WTC11 (cell line): ENCODE data around the gene CYP4X1. TPM values are rescaled to one million over a fixed set of nuclear protein-coding genes. Genes with fewer than 3 reads are reported as not detected.

Source experiments
- ATAC-seq: fragments of 200-7000 bp; cut with Tn5 transposase; 2 replicates; pipeline ENCODE4 v1.10.0; 2021; ENCODE audit warnings: mild to moderate bottlenecking, moderate library complexity
- CTCF ChIA-PET: fragments of 300-600 bp; sonication (Branson Sonifier 250); formaldehyde crosslinking; loops from one replicate; lab custom pipeline; 2021; ENCODE audit warnings: antibody characterized with exemption; lab: Charles Lee
- POLR2A ChIA-PET: fragments of 350-600 bp; sonication (Branson Sonifier 250); formaldehyde crosslinking; loops from one replicate; lab custom pipeline; 2021; ENCODE audit warnings: antibody characterized with exemption; lab: Charles Lee
- DNase-seq: peaks from one replicate; pipeline ENCODE4 v3.0.0; 2021; ENCODE audit warnings: low spot score
- H3K27ac Mint-ChIP-seq: 2 replicates; pipeline ENCODE4 v1.8.0; 2021; ENCODE audit warnings: mixed read lengths
- H3K27me3 Mint-ChIP-seq: 2 replicates; pipeline ENCODE4 v1.8.0; 2021; ENCODE audit warnings: low read depth, mild to moderate bottlenecking, moderate library complexity, mixed read lengths
- H3K36me3 Mint-ChIP-seq: 2 replicates; pipeline ENCODE4 v1.8.0; 2021; ENCODE audit warnings: mixed read lengths
- H3K4me1 Mint-ChIP-seq: 2 replicates; pipeline ENCODE4 v1.8.0; 2022; ENCODE audit warnings: mixed read lengths
- H3K4me3 Mint-ChIP-seq: 2 replicates; pipeline ENCODE4 v1.8.0; 2021; ENCODE audit warnings: mild to moderate bottlenecking, moderate library complexity, mixed read lengths
- H3K9me3 Mint-ChIP-seq: 2 replicates; pipeline ENCODE4 v1.8.0; 2021; ENCODE audit warnings: mixed read lengths
- ATF1 ChIP-seq: sonication (generic); formaldehyde crosslinking; IDR thresholded peaks from 2 replicates; pipeline ENCODE4 v1.8.1; 2023; ENCODE audit warnings: mild to moderate bottlenecking, moderate library complexity, missing genetic modification reagents
- EMX1 ChIP-seq: fragments of 250-450 bp; sonication (Bioruptor Pico); IDR thresholded peaks from 2 replicates; pipeline ENCODE4 v1.8.0; 2021; ENCODE audit warnings: mild to moderate bottlenecking
- ERG ChIP-seq: fragments of 250-450 bp; sonication (Bioruptor Pico); IDR thresholded peaks from 2 replicates; pipeline ENCODE4 v1.8.0; 2021; ENCODE audit warnings: mild to moderate bottlenecking
- ESRRA ChIP-seq: sonication (generic); formaldehyde crosslinking; IDR thresholded peaks from 2 replicates; pipeline ENCODE4 v1.8.1; 2022; ENCODE audit warnings: mild to moderate bottlenecking, missing genetic modification reagents, borderline replicate concordance
- FOXJ3 ChIP-seq: sonication (generic); formaldehyde crosslinking; IDR thresholded peaks from 2 replicates; pipeline ENCODE4 v1.9.0; 2021; ENCODE audit warnings: missing genetic modification reagents, mild to moderate bottlenecking, borderline replicate concordance
- HMGA2 ChIP-seq: fragments of 250-450 bp; sonication (Bioruptor Pico); IDR thresholded peaks from 2 replicates; pipeline ENCODE4 v1.4.0; 2021; ENCODE audit warnings: mild to moderate bottlenecking, moderate library complexity
- IRF2 ChIP-seq: sonication (generic); formaldehyde crosslinking; IDR thresholded peaks from 2 replicates; pipeline ENCODE4 v1.8.0; 2022; ENCODE audit warnings: low read depth, missing genetic modification reagents, borderline replicate concordance
- NFYB ChIP-seq: sonication (generic); formaldehyde crosslinking; conservative IDR thresholded peaks from 2 replicates; pipeline ENCODE4 v1.8.0; 2022; ENCODE audit warnings: low read depth, missing genetic modification reagents
- NR3C1 ChIP-seq: sonication (generic); formaldehyde crosslinking; conservative IDR thresholded peaks from 2 replicates; pipeline ENCODE4 v1.8.1; 2023; ENCODE audit warnings: low read depth, mild to moderate bottlenecking, missing genetic modification reagents
- RORB ChIP-seq: fragments of 250-450 bp; sonication (Bioruptor Pico); IDR thresholded peaks from 2 replicates; pipeline ENCODE4 v1.9.0; 2021; ENCODE audit warnings: mild to moderate bottlenecking
- ZMAT4 ChIP-seq: fragments of 250-450 bp; sonication (Bioruptor Pico); IDR thresholded peaks from 2 replicates; pipeline ENCODE4 v1.9.0; 2021; ENCODE audit warnings: mild to moderate bottlenecking
- ZNF512 ChIP-seq: sonication (generic); formaldehyde crosslinking; IDR thresholded peaks from 2 replicates; pipeline ENCODE4 v1.8.1; 2022; ENCODE audit warnings: missing genetic modification reagents, borderline replicate concordance
- total RNA-seq: library from RNA; stranded (reverse); gene quantifications from 3 replicates; pipeline ENCODE4 v1.2.3, GENCODE V29; 2021
- TF ChIP-seq, protein P1 (sequence below): sonication (generic); formaldehyde crosslinking; IDR thresholded peaks from 2 replicates; pipeline ENCODE4 v1.8.1; 2023; ENCODE audit warnings: mild to moderate bottlenecking, missing genetic modification reagents, moderate library complexity
- TF ChIP-seq, protein P2 (sequence below): fragments of 250-450 bp; sonication (Bioruptor Pico); IDR thresholded peaks from 2 replicates; pipeline ENCODE4 v1.9.0; 2021; ENCODE audit warnings: mild to moderate bottlenecking, borderline replicate concordance
- TF ChIP-seq, protein P3 (sequence below): fragments of 250-450 bp; sonication (Bioruptor Pico); IDR thresholded peaks from 2 replicates; pipeline ENCODE4 v2.1.2; 2022; ENCODE audit warnings: mild to moderate bottlenecking, moderate library complexity
- TF ChIP-seq, protein P4 (sequence below): sonication (generic); formaldehyde crosslinking; conservative IDR thresholded peaks from 2 replicates; pipeline ENCODE4 v1.8.1; 2023; ENCODE audit warnings: mild to moderate bottlenecking, low read depth, missing genetic modification reagents, moderate library complexity
- TF ChIP-seq, protein P5 (sequence below): sonication (generic); formaldehyde crosslinking; IDR thresholded peaks from 2 replicates; pipeline ENCODE4 v1.8.0; 2022; ENCODE audit warnings: missing genetic modification reagents

Gene CYP4X1
- total RNA-seq, 1 experiment from 2014 or later = 1.3 TPM

DNA sequence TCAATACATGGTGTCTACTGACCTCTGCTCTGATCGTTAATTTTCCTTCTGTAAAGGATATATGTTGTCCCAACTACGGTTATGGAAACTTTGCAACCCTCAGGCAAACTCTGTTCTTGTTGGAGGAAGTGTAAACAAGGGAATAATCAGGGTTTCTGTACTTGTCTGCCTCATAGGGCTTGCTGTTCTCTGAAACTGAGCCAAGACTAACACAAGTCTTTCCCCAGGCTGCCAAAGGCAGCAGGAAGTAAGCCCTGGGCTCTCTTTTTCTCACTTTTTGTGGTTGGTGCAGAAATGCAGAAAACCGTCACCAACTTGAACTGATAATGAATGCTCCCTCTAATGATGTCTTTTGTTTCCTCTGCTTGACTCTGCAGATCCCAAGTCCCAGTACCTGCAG lies 7.6 kb downstream of the CYP4X1 start:
- POLR2A ChIA-PET = no interaction called here
- CTCF ChIA-PET = no interaction called here
- no peaks in the 10 kb centered on the region; the same call in none of the 2 replicates for H3K4me1 Mint-ChIP-seq
- TF ChIP-seq, protein P1, sequence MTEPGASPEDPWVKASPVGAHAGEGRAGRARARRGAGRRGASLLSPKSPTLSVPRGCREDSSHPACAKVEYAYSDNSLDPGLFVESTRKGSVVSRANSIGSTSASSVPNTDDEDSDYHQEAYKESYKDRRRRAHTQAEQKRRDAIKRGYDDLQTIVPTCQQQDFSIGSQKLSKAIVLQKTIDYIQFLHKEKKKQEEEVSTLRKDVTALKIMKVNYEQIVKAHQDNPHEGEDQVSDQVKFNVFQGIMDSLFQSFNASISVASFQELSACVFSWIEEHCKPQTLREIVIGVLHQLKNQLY (CRISPR knock-in tag) = no peak
- TF ChIP-seq, protein P2, sequence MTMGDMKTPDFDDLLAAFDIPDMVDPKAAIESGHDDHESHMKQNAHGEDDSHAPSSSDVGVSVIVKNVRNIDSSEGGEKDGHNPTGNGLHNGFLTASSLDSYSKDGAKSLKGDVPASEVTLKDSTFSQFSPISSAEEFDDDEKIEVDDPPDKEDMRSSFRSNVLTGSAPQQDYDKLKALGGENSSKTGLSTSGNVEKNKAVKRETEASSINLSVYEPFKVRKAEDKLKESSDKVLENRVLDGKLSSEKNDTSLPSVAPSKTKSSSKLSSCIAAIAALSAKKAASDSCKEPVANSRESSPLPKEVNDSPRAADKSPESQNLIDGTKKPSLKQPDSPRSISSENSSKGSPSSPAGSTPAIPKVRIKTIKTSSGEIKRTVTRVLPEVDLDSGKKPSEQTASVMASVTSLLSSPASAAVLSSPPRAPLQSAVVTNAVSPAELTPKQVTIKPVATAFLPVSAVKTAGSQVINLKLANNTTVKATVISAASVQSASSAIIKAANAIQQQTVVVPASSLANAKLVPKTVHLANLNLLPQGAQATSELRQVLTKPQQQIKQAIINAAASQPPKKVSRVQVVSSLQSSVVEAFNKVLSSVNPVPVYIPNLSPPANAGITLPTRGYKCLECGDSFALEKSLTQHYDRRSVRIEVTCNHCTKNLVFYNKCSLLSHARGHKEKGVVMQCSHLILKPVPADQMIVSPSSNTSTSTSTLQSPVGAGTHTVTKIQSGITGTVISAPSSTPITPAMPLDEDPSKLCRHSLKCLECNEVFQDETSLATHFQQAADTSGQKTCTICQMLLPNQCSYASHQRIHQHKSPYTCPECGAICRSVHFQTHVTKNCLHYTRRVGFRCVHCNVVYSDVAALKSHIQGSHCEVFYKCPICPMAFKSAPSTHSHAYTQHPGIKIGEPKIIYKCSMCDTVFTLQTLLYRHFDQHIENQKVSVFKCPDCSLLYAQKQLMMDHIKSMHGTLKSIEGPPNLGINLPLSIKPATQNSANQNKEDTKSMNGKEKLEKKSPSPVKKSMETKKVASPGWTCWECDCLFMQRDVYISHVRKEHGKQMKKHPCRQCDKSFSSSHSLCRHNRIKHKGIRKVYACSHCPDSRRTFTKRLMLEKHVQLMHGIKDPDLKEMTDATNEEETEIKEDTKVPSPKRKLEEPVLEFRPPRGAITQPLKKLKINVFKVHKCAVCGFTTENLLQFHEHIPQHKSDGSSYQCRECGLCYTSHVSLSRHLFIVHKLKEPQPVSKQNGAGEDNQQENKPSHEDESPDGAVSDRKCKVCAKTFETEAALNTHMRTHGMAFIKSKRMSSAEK (CRISPR knock-in tag) = no peak
- TF ChIP-seq ZMAT4 (CRISPR knock-in tag) (no peak), FOXJ3 (CRISPR knock-in tag) (no peak), IRF2 (no peak), ATF1 (CRISPR knock-in tag) (no peak), EMX1 (no peak), ZNF512 (CRISPR knock-in tag) (no peak), ESRRA (CRISPR knock-in tag) (no peak)
- H3K4me3 Mint-ChIP-seq = no peak overlapping the region
- H3K27ac Mint-ChIP-seq = no peak overlapping the region
- no peaks in the 10 kb centered on the region for H3K36me3 Mint-ChIP-seq
- no peaks in the 10 kb centered on the region for H3K9me3 Mint-ChIP-seq
- peaks cover 14% of the 10 kb centered on the region for H3K27me3 Mint-ChIP-seq
- DNase-seq (no peak), ATAC-seq (no peak)

GRCh38 chr1:47031585-47031984 lies 8.1 kb downstream of the CYP4X1 start:
- H3K4me3 Mint-ChIP-seq = no peak overlapping the region
- ChIA-PET POLR2A (no interaction called here), CTCF (interaction anchor here (0.8 kb wide), 1 partner anchor 29 kb away, joined by 3 read pairs; no protein-coding TSS in a partner anchor)
- ATAC-seq (no peak), DNase-seq (no peak)
- H3K4me1 Mint-ChIP-seq = no peaks in the 10 kb centered on the region; the same call in none of the 2 replicates
- no peaks in the 10 kb centered on the region for H3K9me3 Mint-ChIP-seq
- H3K27me3 Mint-ChIP-seq = peaks cover 14% of the 10 kb centered on the region
- no peak for TF ChIP-seq NR3C1 (CRISPR knock-in tag)
- no peak for TF ChIP-seq HMGA2 (CRISPR knock-in tag)
- no peak for TF ChIP-seq RORB (CRISPR knock-in tag)
- no peak for TF ChIP-seq ERG (CRISPR knock-in tag)
- TF ChIP-seq, protein P3, sequence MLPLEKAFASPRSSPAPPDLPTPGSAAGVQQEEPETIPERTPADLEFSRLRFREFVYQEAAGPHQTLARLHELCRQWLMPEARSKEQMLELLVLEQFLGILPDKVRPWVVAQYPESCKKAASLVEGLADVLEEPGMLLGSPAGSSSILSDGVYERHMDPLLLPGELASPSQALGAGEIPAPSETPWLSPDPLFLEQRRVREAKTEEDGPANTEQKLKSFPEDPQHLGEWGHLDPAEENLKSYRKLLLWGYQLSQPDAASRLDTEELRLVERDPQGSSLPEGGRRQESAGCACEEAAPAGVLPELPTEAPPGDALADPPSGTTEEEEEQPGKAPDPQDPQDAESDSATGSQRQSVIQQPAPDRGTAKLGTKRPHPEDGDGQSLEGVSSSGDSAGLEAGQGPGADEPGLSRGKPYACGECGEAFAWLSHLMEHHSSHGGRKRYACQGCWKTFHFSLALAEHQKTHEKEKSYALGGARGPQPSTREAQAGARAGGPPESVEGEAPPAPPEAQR (CRISPR knock-in tag) = no peak
- no peak for TF ChIP-seq NFYB (CRISPR knock-in tag)
- TF ChIP-seq, protein P4, sequence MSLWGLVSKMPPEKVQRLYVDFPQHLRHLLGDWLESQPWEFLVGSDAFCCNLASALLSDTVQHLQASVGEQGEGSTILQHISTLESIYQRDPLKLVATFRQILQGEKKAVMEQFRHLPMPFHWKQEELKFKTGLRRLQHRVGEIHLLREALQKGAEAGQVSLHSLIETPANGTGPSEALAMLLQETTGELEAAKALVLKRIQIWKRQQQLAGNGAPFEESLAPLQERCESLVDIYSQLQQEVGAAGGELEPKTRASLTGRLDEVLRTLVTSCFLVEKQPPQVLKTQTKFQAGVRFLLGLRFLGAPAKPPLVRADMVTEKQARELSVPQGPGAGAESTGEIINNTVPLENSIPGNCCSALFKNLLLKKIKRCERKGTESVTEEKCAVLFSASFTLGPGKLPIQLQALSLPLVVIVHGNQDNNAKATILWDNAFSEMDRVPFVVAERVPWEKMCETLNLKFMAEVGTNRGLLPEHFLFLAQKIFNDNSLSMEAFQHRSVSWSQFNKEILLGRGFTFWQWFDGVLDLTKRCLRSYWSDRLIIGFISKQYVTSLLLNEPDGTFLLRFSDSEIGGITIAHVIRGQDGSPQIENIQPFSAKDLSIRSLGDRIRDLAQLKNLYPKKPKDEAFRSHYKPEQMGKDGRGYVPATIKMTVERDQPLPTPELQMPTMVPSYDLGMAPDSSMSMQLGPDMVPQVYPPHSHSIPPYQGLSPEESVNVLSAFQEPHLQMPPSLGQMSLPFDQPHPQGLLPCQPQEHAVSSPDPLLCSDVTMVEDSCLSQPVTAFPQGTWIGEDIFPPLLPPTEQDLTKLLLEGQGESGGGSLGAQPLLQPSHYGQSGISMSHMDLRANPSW = no peak
- TF ChIP-seq, protein P5, sequence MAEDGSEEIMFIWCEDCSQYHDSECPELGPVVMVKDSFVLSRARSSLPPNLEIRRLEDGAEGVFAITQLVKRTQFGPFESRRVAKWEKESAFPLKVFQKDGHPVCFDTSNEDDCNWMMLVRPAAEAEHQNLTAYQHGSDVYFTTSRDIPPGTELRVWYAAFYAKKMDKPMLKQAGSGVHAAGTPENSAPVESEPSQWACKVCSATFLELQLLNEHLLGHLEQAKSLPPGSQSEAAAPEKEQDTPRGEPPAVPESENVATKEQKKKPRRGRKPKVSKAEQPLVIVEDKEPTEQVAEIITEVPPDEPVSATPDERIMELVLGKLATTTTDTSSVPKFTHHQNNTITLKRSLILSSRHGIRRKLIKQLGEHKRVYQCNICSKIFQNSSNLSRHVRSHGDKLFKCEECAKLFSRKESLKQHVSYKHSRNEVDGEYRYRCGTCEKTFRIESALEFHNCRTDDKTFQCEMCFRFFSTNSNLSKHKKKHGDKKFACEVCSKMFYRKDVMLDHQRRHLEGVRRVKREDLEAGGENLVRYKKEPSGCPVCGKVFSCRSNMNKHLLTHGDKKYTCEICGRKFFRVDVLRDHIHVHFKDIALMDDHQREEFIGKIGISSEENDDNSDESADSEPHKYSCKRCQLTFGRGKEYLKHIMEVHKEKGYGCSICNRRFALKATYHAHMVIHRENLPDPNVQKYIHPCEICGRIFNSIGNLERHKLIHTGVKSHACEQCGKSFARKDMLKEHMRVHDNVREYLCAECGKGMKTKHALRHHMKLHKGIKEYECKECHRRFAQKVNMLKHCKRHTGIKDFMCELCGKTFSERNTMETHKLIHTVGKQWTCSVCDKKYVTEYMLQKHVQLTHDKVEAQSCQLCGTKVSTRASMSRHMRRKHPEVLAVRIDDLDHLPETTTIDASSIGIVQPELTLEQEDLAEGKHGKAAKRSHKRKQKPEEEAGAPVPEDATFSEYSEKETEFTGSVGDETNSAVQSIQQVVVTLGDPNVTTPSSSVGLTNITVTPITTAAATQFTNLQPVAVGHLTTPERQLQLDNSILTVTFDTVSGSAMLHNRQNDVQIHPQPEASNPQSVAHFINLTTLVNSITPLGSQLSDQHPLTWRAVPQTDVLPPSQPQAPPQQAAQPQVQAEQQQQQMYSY = no peak
- H3K27ac Mint-ChIP-seq = no peak overlapping the region
- no peaks in the 10 kb centered on the region for H3K36me3 Mint-ChIP-seq
